Adrenal gland (tissue), 5 donors: Measurements from ENCODE around the gene SPOCK1.

ENCODE experiments used
- POLR2A ChIP-seq, 2 donors: fragments of 450-650 bp; IDR thresholded peaks; one replicate each; pipeline ENCODE4 v1.6.1; 2017; ENCODE audit warnings: antibody characterized with exemption in 2 of 2, mild to moderate bottlenecking in 2 of 2, moderate library complexity in 1 of 2
- TF ChIP-seq, protein P1 (sequence below), 6 experiments: fragments of 450-650 bp in 4 of 6; fragments of 200-600 bp in 2 of 6; sonication (generic) in 1 of 6; IDR thresholded peaks; 1 replicate in 5 of 6; 2 replicates in 1 of 6; pipeline versions ENCODE4 v1.5.1 to v1.8.0; 2016 to 2021; ENCODE audit warnings: antibody characterized with exemption in 6 of 6, mild to moderate bottlenecking in 2 of 6, moderate library complexity in 1 of 6
- donor health status: DM: no; HTN: no; CAD: no.

DNA sequence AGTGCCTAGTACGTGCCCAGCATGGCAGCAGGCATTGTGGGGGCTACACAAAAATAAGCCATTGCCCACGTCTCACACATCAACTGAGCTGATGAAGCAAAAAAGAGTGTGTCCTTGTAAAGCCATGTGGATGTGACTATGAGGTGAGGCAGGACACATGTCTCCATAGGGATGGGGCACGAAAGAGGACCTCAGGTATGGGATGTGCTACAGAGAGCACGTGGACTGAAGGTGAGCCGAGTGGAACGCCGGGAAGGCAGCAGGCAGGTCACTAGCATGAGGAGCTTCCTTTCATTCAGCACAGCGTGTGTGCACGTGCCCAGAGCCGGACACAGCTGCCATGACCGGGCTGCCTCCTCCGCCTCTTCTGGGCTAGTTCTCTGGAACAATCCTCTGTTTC, 429.8 kb downstream of the SPOCK1 start:
- TF ChIP-seq, protein P1, sequence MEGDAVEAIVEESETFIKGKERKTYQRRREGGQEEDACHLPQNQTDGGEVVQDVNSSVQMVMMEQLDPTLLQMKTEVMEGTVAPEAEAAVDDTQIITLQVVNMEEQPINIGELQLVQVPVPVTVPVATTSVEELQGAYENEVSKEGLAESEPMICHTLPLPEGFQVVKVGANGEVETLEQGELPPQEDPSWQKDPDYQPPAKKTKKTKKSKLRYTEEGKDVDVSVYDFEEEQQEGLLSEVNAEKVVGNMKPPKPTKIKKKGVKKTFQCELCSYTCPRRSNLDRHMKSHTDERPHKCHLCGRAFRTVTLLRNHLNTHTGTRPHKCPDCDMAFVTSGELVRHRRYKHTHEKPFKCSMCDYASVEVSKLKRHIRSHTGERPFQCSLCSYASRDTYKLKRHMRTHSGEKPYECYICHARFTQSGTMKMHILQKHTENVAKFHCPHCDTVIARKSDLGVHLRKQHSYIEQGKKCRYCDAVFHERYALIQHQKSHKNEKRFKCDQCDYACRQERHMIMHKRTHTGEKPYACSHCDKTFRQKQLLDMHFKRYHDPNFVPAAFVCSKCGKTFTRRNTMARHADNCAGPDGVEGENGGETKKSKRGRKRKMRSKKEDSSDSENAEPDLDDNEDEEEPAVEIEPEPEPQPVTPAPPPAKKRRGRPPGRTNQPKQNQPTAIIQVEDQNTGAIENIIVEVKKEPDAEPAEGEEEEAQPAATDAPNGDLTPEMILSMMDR (IDR thresholded peaks at IDR 0.05), result no peak
- TF ChIP-seq POLR2A (IDR thresholded peaks at IDR 0.05), result no peak
